ENCODE data around the gene NOLC1. TPM values are rescaled to one million over a fixed set of nuclear protein-coding genes. Genes with fewer than 3 reads are reported as not detected.

NOLC1 gene
- total and polyA plus RNA-seq, 10 of the 15 experiments (the other 5 are each of a cell fraction or from before 2014, with no cell fraction given), result 91.7 to 244 (median 128) TPM

GRCh38 chr10:102114861-102115618 lies 37.1 kb upstream of the NOLC1 start (continued):
- TF ChIP-seq REST (IDR thresholded peaks at IDR 0.05; ENCODE audit: low read depth, low read length) (no peak), SREBF2 (IDR thresholded peaks at IDR 0.05; ENCODE audit: low read length) (no peak), EZH2 (IDR thresholded peaks at IDR 0.05; ENCODE audit: borderline replicate concordance, control insufficient read depth, low read depth, low read length) (no peak), MTA2 (IDR thresholded peaks at IDR 0.05; ENCODE audit: low read depth) (no peak), NFIC (IDR thresholded peaks at IDR 0.05; ENCODE audit: low read depth, low read length) (no peak), CHD2 (IDR thresholded peaks at IDR 0.05; ENCODE audit: borderline replicate concordance, low read depth, low read length) (peak; percentile 64), ZNF217 (IDR thresholded peaks at IDR 0.05) (no peak), NFYA (IDR thresholded peaks at IDR 0.05; ENCODE audit: borderline replicate concordance, low read depth, low read length) (no peak), RBBP5 (conservative IDR thresholded peaks at IDR 0.05) (no peak), E2F4 (IDR thresholded peaks at IDR 0.05; ENCODE audit: low read depth, low read length) (no peak), MXI1 (IDR thresholded peaks at IDR 0.05; ENCODE audit: low read depth, low read length) (peak; percentile 36; the same call in 1 of the 2 replicates), YBX1 (IDR thresholded peaks at IDR 0.05) (no peak), MAX (IDR thresholded peaks at IDR 0.05; ENCODE audit: low read depth, low read length) (no peak), STAT3 (IDR thresholded peaks at IDR 0.05; ENCODE audit: low read depth, low read length) (no peak), ZBTB11 (CRISPR knock-in tag; IDR thresholded peaks at IDR 0.05) (no peak), E2F8 (IDR thresholded peaks at IDR 0.05; ENCODE audit: low read depth, partially characterized antibody) (no peak), RUNX3 (IDR thresholded peaks at IDR 0.05; ENCODE audit: low read length) (no peak), ZBED1 (IDR thresholded peaks at IDR 0.05; ENCODE audit: borderline replicate concordance) (no peak), CEBPB (IDR thresholded peaks at IDR 0.05; ENCODE audit: borderline replicate concordance in 1 of 2, low read depth in 2 of 2, low read length in 2 of 2) (no peak), HDGF (IDR thresholded peaks at IDR 0.05) (peak; percentile 98)
